Neutrophil (primary cell): Measurements from ENCODE around the gene DCC.

Experiments
- H3K27ac ChIP-seq: fragments of 200-600 bp; sonication (generic); 2 replicates; pipeline ENCODE4 v1.5.1; 2016; ENCODE audit warnings: mild to moderate bottlenecking, moderate library complexity
- H3K27me3 ChIP-seq: fragments of 200-600 bp; sonication (generic); 2 replicates; pipeline ENCODE4 v1.6.0; 2016; ENCODE audit warnings: mild to moderate bottlenecking
- H3K36me3 ChIP-seq: fragments of 200-600 bp; sonication (generic); 2 replicates; pipeline ENCODE4 v1.5.1; 2017
- H3K4me1 ChIP-seq, 2 experiments: fragments of 200-600 bp in 1 of 2; sonication (generic) in 1 of 2; 1 replicate in 1 of 2; 2 replicates in 1 of 2; pipeline versions ENCODE4 v1.5.1 to v1.6.1; 2013 to 2016; ENCODE audit warnings: low read depth in 1 of 2, low read length in 1 of 2, mild to moderate bottlenecking in 1 of 2, moderate library complexity in 1 of 2; ENCODE audit not compliant: control insufficient read depth in 1 of 2, insufficient read depth in 1 of 2
- H3K4me3 ChIP-seq, 2 experiments: fragments of 200-600 bp in 1 of 2; sonication (generic) in 1 of 2; 1 replicate in 1 of 2; 2 replicates in 1 of 2; pipeline ENCODE4 v1.5.1; 2013 to 2016; ENCODE audit warnings: low read depth in 1 of 2, low read length in 1 of 2, mild to moderate bottlenecking in 1 of 2, moderate library complexity in 1 of 2
- H3K9me3 ChIP-seq: fragments of 200-600 bp; sonication (generic); 2 replicates; pipeline ENCODE4 v1.5.1; 2016
- CTCF ChIP-seq: fragments of 200-600 bp; sonication (generic); IDR thresholded peaks from 2 replicates; pipeline ENCODE4 v1.5.1; 2016; ENCODE audit warnings: antibody characterized with exemption

The DCC gene

GRCh38 chr18:53531896-53532295, 1191.9 kb downstream of the DCC start:
- Histone ChIP-seq H3K9me3 (no peaks in the 10 kb centered on the region), H3K4me1 (no peaks in the 10 kb centered on the region), H3K27me3 (no peaks in the 10 kb centered on the region), H3K27ac (no peak overlapping the region), H3K36me3 (no peaks in the 10 kb centered on the region), H3K4me3 (no peak overlapping the region)
- no peak for TF ChIP-seq CTCF

GRCh38 chr18:53534203-53534602, 1194.2 kb downstream of the DCC start:
- Histone ChIP-seq H3K27me3 (no peaks in the 10 kb centered on the region), H3K4me3 (no peak overlapping the region), H3K9me3 (no peaks in the 10 kb centered on the region), H3K36me3 (no peaks in the 10 kb centered on the region), H3K27ac (no peak overlapping the region), H3K4me1 (no peaks in the 10 kb centered on the region)
- no peak for TF ChIP-seq CTCF

GRCh38 chr18:53534695-53535094, 1194.7 kb downstream of the DCC start:
- no peak overlapping the region for H3K4me3 ChIP-seq
- H3K36me3 ChIP-seq: no peaks in the 10 kb centered on the region
- H3K27ac ChIP-seq: no peak overlapping the region
- TF ChIP-seq CTCF: no peak
- H3K4me1 ChIP-seq: no peaks in the 10 kb centered on the region
- no peaks in the 10 kb centered on the region for H3K9me3 ChIP-seq
- H3K27me3 ChIP-seq: no peaks in the 10 kb centered on the region

- Histone ChIP-seq H3K9me3 (no peaks in the 10 kb centered on the region), H3K27me3 (no peaks in the 10 kb centered on the region)
- TF ChIP-seq CTCF: no peak
Observed at GRCh38 chr18:53536908-53537307, 1196.9 kb downstream of the DCC start.

GRCh38 chr18:53541924-53542323, 1201.9 kb downstream of the DCC start:
- no peak for TF ChIP-seq CTCF
- no peak overlapping the region for H3K4me3 ChIP-seq
- no peak overlapping the region for H3K27ac ChIP-seq
- no peaks in the 10 kb centered on the region for H3K4me1 ChIP-seq
- no peaks in the 10 kb centered on the region for H3K9me3 ChIP-seq
- H3K27me3 ChIP-seq: no peaks in the 10 kb centered on the region
- H3K36me3 ChIP-seq: no peaks in the 10 kb centered on the region

More at GRCh38 chr18:53536908-53537307, 1196.9 kb downstream of the DCC start:
- Histone ChIP-seq H3K4me3 (no peak overlapping the region), H3K4me1 (no peaks in the 10 kb centered on the region), H3K27ac (no peak overlapping the region), H3K36me3 (no peaks in the 10 kb centered on the region)

- Histone ChIP-seq H3K4me1 (no peaks in the 10 kb centered on the region), H3K27me3 (no peaks in the 10 kb centered on the region), H3K9me3 (no peaks in the 10 kb centered on the region), H3K27ac (no peak overlapping the region), H3K36me3 (no peaks in the 10 kb centered on the region), H3K4me3 (no peak overlapping the region)
- TF ChIP-seq CTCF: no peak
Observed at GRCh38 chr18:53543711-53544110, 1203.7 kb downstream of the DCC start.
